A549 (cell line): ENCODE data around the gene SMIM38.

ENCODE experiments used
- ELK1 ChIP-seq: fragments of 150-350 bp; IDR thresholded peaks from 2 replicates; pipeline ENCODE4 v1.6.1; 2014; ENCODE audit warnings: low read depth, mild to moderate bottlenecking, low read length
- EP300 ChIP-seq, 2 experiments: fragments of >200 bp; sonication (Bioruptor Twin); formaldehyde crosslinking; IDR thresholded peaks; 2 replicates in 1 of 2; 3 replicates in 1 of 2; pipeline ENCODE4 v1.6.1; 2016 to 2017
- KDM1A ChIP-seq: fragments of 200-600 bp; sonication (generic); IDR thresholded peaks from 2 replicates; pipeline ENCODE4 v1.6.1; 2016; ENCODE audit warnings: low read depth, mild to moderate bottlenecking
- MAX ChIP-seq: IDR thresholded peaks from 2 replicates; pipeline ENCODE4 v1.6.1; 2012
- MAZ ChIP-seq: fragments of 150-350 bp; IDR thresholded peaks from 2 replicates; pipeline ENCODE4 v1.6.1; 2014; ENCODE audit warnings: antibody characterized with exemption, low read depth, low read length, borderline replicate concordance
- MYC ChIP-seq: IDR thresholded peaks from 2 replicates; pipeline ENCODE4 v1.6.1; 2012; ENCODE audit warnings: mild to moderate bottlenecking, inconsistent platforms, low read length, improper control_type of control experiment, borderline replicate concordance
- POLR2A ChIP-seq: IDR thresholded peaks from 2 replicates; pipeline ENCODE4 v1.6.1; 2012; ENCODE audit warnings: mild to moderate bottlenecking, low read length
- RFX5 ChIP-seq: fragments of 450-650 bp; IDR thresholded peaks from 2 replicates; pipeline ENCODE4 v1.7.1; 2014; ENCODE audit warnings: antibody characterized with exemption, mild to moderate bottlenecking, moderate library complexity
- TF ChIP-seq, protein P1 (sequence below): fragments of >200 bp; sonication (Bioruptor Twin); formaldehyde crosslinking; IDR thresholded peaks from 3 replicates; pipeline ENCODE4 v1.5.1; 2016

GRCh38 chr11:69131121-69131566 is 24.6 kb upstream of the SMIM38 start:
- TF ChIP-seq, protein P1, sequence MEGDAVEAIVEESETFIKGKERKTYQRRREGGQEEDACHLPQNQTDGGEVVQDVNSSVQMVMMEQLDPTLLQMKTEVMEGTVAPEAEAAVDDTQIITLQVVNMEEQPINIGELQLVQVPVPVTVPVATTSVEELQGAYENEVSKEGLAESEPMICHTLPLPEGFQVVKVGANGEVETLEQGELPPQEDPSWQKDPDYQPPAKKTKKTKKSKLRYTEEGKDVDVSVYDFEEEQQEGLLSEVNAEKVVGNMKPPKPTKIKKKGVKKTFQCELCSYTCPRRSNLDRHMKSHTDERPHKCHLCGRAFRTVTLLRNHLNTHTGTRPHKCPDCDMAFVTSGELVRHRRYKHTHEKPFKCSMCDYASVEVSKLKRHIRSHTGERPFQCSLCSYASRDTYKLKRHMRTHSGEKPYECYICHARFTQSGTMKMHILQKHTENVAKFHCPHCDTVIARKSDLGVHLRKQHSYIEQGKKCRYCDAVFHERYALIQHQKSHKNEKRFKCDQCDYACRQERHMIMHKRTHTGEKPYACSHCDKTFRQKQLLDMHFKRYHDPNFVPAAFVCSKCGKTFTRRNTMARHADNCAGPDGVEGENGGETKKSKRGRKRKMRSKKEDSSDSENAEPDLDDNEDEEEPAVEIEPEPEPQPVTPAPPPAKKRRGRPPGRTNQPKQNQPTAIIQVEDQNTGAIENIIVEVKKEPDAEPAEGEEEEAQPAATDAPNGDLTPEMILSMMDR = no peak
- no peak for TF ChIP-seq KDM1A
- no peak for TF ChIP-seq RFX5
- no peak for TF ChIP-seq MYC
- no peak for TF ChIP-seq MAZ
- no peak for TF ChIP-seq ELK1
- no peak for TF ChIP-seq EP300 (IDR thresholded peaks at IDR 0.05)
- no peak for TF ChIP-seq MAX
- TF ChIP-seq POLR2A = no peak
